ENCODE measurements around the gene SHC2.

GRCh38 chr19:464208-464545, 3.3 kb upstream of the SHC2 start:
- TF ChIP-seq CTCF (IDR thresholded peaks at IDR 0.05) (no peak), POLR2A (IDR thresholded peaks at IDR 0.05) (no peak), EP300 (IDR thresholded peaks at IDR 0.05) (no peak)

Measured in stomach (tissue), 4 donors.